ENCODE measurements around the gene RGS7.
"Not testable (repeated sequence)": the region's sequence is repeated elsewhere in the genome, so short reads cannot be mapped to it uniquely, and the experiment has no call there.

Gene RGS7

GRCh38 chr1:240912821-240913220, 444.2 kb downstream of the RGS7 start:
- DNase-seq (ENCODE audit: low spot score) = no peak

DNA sequence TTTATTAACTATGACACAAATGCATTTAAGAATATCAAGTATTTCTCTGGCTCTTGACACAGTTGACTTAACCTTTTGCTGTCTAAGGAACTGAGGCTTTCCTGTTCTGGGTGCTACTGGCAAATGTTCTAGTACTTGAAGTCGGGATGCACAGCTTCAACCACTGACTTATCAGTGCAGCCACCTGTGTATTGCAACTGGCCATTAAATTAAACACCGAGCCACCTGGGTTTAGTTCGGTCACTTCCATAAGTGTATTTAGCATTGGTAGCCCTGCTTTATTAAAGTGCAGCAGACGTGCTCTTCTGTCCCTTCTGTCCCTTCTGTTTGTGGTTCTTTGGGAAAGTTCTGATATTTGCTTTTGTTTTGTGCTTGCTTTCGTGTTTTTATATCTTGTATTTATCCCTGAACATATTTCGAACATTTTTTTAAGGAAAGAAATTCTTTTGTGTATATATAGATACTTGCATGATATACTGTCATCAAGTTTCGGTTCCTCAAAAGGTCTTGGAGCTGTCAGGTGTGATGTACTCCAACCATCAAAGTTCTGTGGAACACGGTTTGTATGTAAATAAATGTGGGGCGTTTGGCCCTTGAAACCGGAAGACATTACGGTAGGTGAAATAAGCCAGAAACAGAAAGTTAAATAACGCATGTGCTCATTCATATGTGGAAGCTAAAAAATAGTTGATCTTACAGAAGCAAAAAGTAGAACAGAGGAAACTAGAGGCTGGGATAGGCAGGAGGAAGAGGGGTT, 447.1 kb downstream of the RGS7 start:
- no peak for DNase-seq (ENCODE audit: low spot score)

- no peak for DNase-seq (ENCODE audit: low spot score)
These were observed 450.5 kb downstream of the RGS7 start for GRCh38 chr1:240906477-240906876.

- DNase-seq (ENCODE audit: low spot score) = no peak
These were observed 451.7 kb downstream of the RGS7 start for GRCh38 chr1:240905225-240905765.

DNA sequence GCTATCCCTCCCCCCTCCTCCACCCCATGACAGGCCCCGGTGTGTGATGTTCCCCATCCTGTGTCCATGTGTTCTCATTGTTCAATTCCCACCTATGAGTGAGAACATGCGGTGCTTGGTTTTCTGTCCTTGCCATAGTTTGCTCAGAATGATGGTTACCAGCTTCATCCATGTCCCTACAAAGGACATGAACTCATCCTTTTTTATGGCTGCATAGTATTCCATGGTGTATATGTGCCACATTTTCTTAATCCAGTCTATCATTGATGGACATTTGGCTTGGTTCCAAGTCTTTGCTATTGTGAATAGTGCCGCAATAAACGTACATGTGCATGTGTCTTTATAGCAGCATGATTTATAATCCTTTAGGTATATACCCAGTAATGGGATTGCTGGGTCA, 461.6 kb downstream of the RGS7 start:
- not testable (repeated sequence) for DNase-seq (ENCODE audit: low spot score)

DNA sequence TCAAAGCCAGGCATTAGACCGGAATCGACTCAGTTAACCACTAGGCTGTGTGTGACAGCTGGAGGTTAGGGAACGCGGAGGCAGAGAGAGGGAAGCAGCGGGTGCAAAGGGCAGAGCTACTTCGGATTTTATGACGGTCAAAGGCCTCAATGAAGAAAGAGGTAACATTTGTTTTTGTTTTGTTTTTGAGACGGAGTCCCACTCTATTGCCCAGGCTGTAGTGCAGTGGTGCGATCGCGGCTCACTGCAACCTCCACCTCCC, 468.3 kb downstream of the RGS7 start:
- no peak for DNase-seq (ENCODE audit: low spot score)

DNA sequence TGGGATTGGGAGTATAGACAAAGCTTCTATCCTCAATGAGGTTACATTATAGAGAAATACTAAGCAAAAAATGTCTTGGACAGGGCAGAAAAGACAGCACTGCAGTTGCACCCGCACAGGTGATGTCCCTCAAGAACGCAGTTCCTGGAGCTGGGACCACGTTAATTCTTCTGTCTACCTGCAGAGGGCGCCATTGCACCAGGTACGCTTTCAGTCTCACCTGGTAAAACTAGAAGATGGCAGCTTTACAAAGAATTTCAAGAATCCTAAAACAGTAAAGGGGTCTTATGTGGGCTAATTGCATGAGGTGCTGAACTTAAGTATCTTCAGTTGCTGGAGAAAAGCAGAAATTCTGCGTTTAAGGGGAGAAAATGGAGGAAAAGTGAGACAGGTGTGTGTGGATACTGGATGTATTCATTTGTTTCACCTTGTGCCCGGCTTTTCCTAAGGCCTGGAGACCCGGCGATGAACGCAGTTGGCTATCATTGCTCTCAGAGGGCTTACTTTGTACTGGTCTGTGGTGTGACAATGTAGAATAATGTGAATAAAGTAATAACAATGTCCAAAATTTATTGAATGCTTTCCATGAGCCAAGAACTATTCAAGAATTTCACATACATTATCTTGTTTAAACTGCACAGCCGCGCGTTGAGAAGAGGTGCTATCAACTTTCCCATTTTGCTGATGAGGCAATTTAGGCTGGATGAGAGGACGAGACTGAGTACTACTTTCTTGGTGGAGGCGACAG, 468.8 kb downstream of the RGS7 start:
- peak; percentile 7 for DNase-seq (ENCODE audit: low spot score)

DNA sequence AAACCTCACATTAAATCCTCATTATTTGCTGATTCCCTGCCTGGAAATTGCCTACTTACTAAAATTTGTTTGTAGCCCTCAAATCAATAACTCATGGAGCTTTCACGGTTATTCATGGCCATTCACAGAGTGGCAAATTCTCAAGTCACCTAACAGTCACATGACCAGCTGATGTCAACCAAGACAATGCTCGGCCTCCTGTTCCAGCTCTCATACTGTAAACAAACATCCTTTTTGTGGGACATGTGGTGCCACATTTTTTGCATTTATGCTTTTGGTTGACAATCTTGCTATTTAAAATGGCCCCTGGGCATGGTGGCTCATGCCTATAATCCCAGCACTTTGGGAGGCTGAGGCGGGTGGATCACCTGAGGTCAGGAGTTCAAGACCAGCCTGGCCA, 473.5 kb downstream of the RGS7 start:
- DNase-seq (ENCODE audit: low spot score) = no peak

DNA sequence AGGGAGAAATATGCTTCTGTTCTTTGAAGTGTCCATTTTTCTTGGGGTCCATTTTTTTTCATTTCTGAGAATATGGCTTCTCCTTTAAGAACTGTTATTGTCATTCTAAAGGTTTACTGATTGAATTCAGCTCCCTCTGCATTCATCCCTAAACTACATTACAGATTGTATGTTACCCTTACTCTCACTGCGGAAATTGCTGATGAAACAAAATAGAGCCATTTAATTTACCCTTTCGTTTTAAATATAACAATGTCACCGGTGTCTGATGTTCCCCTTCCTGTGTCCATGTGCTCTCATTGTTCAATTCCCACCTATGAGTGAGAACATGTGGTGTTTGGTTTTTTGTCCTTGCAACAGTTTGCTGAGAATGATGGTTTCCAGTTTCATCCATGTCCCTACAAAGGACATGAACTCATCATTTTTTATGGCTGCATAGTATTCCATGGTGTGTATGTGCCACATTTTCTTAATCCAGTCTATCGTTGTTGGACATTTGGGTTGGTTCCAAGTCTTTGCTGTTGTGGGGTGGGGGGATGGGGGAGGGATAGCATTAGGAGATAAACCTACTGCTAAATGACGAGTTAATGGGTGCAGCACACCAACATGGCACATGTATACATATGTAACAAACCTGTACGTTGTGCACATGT, 474.2 kb downstream of the RGS7 start:
- not testable (repeated sequence) for DNase-seq (ENCODE audit: low spot score)

DNA sequence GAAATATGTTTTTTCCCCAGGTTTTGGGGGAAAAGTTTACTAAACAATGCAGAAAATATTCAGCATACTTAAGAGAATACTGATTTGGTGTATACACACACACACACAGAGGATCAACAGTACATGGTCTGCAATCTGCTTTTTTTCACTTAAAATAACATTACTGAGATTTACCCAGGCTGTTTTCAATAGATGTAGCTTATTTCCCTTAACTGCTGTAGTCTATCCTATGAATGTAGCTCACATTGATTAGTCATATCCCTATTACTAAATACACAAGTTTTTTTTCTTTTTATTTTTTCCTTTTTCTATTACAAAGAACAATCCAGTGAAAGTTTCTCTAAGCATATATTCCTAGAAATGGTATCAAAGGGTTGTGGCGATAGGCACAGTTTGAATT, 478.4 kb downstream of the RGS7 start:
- DNase-seq (ENCODE audit: low spot score) = peak; percentile 6

DNA sequence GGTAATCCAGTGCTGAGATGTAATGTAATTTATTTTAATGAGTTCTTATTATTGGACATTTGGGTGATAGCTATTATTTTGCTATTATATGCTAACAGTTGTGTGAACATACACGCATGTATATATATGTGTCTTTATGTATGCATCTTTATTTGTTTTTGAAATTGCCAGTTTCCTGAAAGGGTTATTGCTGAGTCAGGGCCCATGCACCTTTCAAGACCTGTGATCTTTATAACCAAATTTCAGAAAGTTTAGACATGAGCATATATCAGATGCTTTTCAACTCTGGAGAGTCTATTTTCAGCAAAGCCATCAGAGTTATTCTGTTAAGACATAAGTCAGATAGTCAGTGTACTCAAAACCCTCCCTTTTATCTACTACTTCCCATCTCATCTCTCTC, 479.4 kb downstream of the RGS7 start:
- no peak for DNase-seq (ENCODE audit: low spot score)

- DNase-seq (ENCODE audit: low spot score) = no peak
These were observed 480.9 kb downstream of the RGS7 start for GRCh38 chr1:240876071-240876470.

DNA sequence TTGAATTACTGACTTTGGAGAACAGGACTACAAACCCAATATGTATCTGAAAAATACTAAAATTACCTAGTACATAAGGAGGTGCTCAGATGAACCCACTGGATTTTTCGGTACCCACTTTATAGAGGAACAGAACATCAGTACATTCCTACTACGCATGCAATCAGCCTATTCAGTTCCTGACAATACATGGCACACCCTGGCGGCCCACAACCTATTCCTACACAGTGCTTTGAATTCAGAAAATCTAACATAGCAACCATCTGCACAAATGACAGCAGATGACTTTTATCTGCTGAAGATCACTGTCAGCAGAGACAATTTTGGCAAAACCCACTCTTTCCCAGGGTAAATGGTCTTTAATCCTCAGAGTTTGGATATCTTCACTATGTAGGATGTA, 487.9 kb downstream of the RGS7 start:
- no peak for DNase-seq (ENCODE audit: low spot score)

DNA sequence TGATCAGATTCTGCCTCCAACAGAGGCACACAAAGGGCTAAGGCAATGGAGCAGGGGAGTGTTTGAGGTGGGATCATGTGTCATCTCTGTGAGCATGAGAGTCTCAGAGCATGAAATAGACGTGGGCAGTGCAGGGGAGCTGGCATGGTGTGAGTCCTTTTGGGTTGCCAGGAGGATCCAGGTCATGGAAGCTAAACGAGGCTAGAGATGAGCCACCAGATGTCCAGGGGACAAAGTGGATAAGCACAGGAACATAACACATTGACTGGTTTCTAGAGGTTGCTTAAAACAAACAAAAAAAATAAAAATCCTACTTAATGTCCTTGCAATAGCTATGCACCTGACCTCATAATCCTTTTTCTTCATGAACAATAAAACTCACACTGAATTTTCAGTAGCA, 490.3 kb downstream of the RGS7 start:
- DNase-seq (ENCODE audit: low spot score) = no peak

DNA sequence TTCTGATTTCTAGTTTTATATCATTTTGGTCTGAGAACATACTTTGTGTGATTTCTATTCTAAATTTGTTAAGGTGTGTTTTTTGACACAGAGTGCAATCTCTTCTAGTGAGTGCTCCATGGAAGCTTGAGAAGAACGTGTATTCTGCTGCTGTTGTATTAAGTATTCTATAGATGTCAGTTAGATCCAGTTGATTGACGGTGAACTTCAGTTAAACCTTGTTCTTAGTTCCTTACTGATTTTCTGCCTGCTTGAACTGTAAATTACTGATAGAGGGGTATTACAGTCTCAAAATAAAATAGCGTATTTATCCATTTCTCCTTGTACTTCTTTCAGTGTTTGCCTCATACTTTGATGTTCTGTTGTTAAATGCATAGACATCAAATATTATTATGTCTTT, 497.0 kb downstream of the RGS7 start:
- no peak for DNase-seq (ENCODE audit: low spot score)

GRCh38 chr1:240854367-240854766, 502.6 kb downstream of the RGS7 start:
- peak; percentile 80 for DNase-seq (ENCODE audit: low spot score)

DNA sequence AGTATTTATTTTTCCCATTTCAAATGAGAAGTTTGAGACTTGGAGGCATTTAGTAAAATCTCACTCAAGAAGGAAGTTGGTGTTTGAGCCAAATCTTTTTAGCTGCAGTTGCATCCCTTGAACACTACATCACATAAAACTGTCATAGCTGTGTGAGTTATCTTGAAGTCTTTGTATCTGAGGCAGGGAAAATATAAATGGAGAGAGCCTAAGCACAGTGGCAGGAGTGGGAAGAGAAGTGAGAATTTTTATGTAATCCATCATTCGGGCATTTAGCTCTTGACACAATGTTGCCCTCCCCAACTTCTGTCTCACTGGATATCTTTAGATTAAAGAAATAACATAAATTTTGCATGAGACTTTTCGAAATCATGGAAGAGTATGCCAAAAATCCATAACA, 509.7 kb downstream of the RGS7 start:
- DNase-seq (ENCODE audit: low spot score) = no peak

GRCh38 chr1:240844486-240844885, 512.5 kb downstream of the RGS7 start:
- no peak for DNase-seq (ENCODE audit: low spot score)

DNA sequence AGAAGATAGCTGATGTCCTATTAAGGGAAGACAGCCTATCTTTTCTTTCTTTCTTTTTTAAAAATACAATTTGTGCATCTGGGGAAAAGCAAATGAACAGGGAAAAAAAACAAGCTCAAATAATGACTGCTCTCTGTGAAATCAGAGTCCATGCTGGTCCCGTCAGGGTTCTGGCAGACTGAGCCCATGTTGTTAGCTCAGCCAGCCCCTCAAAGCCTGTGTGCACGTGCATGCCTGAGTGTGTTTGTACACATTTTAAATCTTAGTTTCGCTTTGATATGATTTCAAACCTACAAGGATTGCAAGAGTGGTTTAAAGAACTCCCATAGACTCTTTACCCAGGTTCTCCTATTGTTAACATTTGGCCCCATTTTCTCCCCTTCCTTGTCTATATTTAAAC, 513.2 kb downstream of the RGS7 start:
- DNase-seq (ENCODE audit: low spot score) = no peak

GRCh38 chr1:240836271-240836670, 520.7 kb downstream of the RGS7 start:
- DNase-seq (ENCODE audit: low spot score) = no peak

GRCh38 chr1:240835291-240835690, 521.7 kb downstream of the RGS7 start:
- no peak for DNase-seq (ENCODE audit: low spot score)

DNA sequence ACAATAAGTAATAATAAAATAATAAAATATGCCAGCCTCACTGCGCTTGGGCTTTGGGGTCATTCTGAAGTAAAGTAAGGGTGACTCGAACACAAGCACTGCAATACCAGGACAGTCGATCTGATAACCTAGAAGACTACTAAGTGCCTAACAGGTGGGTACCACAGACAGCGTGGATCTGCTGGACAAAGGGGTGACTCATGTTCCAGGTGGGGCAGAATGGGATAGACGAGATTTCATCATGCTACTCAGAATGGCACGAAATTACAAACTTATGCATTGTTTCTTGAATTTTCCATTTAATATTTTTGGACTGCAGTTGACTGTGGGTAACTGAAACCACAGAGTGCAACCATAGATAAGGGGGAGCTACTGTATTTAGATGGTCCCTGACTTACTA, 523.9 kb downstream of the RGS7 start:
- DNase-seq (ENCODE audit: low spot score) = no peak

GRCh38 chr1:240831922-240832321, 525.1 kb downstream of the RGS7 start:
- DNase-seq (ENCODE audit: low spot score) = no peak
